ENCODE results near the gene TRABD2B.

TRABD2B gene

DNA sequence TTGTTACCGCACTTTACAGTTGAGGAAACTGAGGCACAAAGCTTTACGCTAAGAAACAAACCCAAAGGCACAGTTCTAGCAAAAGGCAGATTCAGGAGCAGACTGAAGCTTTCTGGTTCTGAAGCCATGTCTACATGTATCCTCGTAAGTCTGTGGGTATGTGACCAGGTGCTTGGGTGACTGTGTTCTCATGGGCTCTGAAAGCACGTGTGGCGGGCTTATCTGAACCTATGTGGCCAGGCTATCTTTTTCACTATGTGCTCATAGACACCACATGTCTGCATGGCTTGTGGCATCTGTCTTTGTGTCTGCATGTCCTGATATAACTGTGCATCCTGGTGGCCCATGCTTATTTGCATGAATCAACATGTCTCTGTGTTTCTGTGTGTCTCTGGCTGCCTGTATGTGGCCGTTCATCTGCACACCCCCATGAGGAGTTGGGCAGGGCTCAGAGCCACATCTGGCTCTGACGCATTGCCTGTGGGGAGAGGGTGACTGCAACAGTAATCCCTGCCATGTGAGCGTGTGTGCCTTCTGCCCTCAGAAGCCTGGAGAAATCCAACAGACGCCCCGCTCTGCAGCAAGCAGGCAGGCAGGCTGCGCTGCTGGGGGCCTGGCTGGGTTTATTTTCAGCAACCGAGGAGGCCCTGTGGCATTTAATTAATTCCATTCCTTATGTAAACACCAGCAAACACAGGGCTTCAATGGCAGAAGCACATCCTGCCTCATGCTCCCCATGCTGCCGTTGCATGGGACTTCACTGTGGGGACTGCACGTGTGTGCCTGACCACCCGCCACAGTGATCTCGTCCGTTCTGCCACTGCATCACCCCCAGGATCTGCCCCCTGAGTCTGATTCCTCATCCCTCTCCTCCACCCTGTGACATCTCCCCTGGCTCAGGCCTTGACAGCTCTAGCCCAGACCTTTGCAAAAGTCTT is 115.4 kb downstream of the TRABD2B start:
- DNase-seq (ENCODE audit: low read depth in 2 of 2): peak; percentile 84 to 86

- DNase-seq (ENCODE audit: low read depth in 2 of 2): no peak
Measured at GRCh38 chr1:47876587-47876963, 120.6 kb downstream of the TRABD2B start.

- no peak for DNase-seq (ENCODE audit: low read depth in 2 of 2)
Measured at GRCh38 chr1:47875831-47876586, 121.2 kb downstream of the TRABD2B start.

- DNase-seq (ENCODE audit: low read depth in 2 of 2): no peak
Measured at GRCh38 chr1:47875036-47875435, 122.1 kb downstream of the TRABD2B start.

GRCh38 chr1:47873337-47873736 is 123.8 kb downstream of the TRABD2B start:
- no peak for DNase-seq (ENCODE audit: low read depth in 2 of 2)

DNA sequence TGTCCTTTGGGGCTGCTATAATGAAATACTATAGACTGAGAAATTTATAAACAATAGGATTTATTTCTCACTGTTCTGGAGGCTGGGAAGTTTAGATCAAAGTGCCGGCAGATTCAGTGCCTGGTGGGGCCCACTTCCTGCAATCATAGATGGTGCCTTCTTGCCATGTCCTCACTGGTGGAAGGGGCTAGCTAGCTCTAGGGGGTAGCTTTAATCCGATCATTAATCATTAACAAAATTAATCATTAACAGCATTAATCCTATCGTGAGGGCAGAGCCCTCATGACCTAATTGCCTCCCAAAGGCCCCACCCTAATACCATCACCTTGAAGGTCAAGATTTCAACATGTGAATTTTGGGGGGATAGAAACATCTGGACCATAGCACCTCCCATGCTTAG is 124.3 kb downstream of the TRABD2B start:
- DNase-seq (ENCODE audit: low read depth in 2 of 2): no peak

DNA sequence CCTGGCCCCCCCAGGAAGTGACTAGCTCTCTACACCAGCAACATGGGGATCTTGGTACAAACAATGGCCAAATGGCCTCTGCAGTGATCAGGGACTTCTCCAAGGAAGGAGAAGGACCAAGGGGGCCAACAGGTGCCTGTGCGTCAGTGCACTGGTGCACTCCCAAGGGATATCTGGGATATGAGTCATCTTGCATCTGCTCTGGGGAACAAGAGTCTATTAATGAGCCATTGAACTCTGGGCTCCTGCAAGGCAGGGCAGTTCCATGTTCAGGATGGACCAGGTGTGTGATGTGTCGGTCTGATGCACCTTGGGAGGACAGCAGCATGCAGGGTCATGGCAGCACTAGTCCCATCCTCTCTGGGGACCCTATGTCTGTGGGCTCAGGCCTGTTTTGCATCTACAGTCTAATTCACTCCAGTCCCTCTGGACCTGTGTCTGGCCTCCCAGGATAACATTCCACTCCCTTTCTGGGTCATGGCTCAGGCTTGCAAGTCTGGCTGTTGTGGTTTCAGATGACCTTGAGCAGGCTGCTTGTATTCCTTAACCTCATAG is 125.3 kb downstream of the TRABD2B start:
- DNase-seq (ENCODE audit: low read depth in 2 of 2): no peak

- no peak for DNase-seq (ENCODE audit: low read depth in 2 of 2)
Measured at GRCh38 chr1:47870946-47871676, 126.1 kb downstream of the TRABD2B start.

GRCh38 chr1:47870480-47870879 is 126.7 kb downstream of the TRABD2B start:
- no peak for DNase-seq (ENCODE audit: low read depth in 2 of 2)

DNA sequence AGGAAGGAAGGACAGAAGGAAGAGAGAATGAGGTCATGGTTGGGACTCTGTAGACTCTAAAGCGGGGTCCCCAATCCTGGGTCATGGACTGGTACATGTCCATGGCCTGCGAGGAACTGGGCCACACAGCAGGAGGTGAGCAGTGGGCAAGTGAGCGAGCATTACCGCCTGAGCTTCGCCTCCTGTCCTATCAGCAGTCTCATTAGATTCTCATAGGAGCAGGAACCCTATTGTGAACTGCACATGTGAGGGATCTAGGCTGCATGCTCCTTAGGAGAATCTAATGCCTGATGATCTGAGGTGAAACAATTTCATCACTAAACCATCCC is 128.9 kb downstream of the TRABD2B start:
- no peak for DNase-seq (ENCODE audit: low read depth in 2 of 2)

- no peak for DNase-seq (ENCODE audit: low read depth in 2 of 2)
Measured at GRCh38 chr1:47867438-47868347, 129.5 kb downstream of the TRABD2B start.

GRCh38 chr1:47866601-47867437 is 130.4 kb downstream of the TRABD2B start:
- DNase-seq (ENCODE audit: low read depth in 2 of 2): no peak

- DNase-seq (ENCODE audit: low read depth in 2 of 2): no peak
Measured at GRCh38 chr1:47865881-47866535, 131.2 kb downstream of the TRABD2B start.

- DNase-seq (ENCODE audit: low read depth in 2 of 2): no peak
Measured at GRCh38 chr1:47859092-47859743, 138.0 kb downstream of the TRABD2B start.

GRCh38 chr1:47856996-47857395 is 140.2 kb downstream of the TRABD2B start:
- no peak for DNase-seq (ENCODE audit: low read depth in 2 of 2)

DNA sequence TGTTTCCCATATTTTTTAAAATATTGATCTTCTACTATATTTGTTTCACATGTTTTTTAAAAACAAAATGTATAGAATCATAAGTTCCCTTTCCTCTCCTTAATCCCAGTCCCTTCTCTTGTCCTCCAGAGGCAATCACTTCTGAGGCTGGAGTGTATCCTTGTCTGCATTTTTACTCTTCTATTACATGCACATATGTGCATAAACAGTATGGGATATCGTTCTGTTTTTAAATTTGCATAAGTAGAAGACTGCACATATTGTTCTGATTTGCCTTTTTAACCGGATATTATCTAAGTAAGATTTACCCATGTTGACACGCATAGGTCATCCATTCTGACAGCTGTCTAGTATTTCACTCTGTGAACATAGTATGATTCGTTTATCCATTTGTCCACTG is 142.0 kb downstream of the TRABD2B start:
- no peak for DNase-seq (ENCODE audit: low read depth in 2 of 2)

DNA sequence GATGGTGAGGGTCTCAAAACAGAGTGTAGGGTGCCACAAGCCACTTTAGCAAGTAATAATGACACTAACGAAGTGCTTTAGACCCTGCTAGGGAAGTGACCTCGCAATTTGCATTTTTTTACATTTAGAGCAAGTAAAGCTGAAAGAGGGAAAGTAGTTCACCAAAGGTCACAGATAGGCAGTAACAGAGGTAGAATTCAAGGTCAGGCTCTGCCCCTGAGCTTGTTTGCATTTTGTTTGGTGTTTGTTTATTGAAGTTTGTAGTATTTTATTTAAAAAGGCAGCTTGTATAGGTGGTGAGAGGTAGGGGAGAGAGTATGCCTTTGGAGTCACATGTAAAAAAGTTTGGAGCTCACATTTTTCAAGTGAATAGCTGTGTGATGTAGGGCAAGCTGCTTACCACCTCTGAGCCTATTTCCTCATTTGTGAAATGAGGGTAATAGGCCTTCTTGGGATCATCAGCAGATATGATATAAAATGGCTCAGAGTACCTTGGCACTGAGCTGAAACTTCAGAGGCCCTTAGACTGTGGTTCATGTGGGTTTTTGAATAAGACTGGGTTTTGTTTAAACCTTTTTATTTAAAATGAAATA is 142.5 kb downstream of the TRABD2B start:
- no peak for DNase-seq (ENCODE audit: low read depth in 2 of 2)

GRCh38 chr1:47853852-47854251 is 143.3 kb downstream of the TRABD2B start:
- no peak for DNase-seq (ENCODE audit: low read depth in 2 of 2)

GRCh38 chr1:47853059-47853458 is 144.1 kb downstream of the TRABD2B start:
- DNase-seq (ENCODE audit: low read depth in 2 of 2): no peak
